NB4 (cell line): ENCODE results near the gene ATG4C.

Source experiments
- POLR2A ChIP-seq: IDR thresholded peaks from 2 replicates; pipeline ENCODE4 v1.6.1; 2011; ENCODE audit warnings: mild to moderate bottlenecking; ENCODE audit not compliant: insufficient read length; ENCODE audit errors: extremely low read depth
- TF ChIP-seq, protein P1 (sequence below): IDR thresholded peaks from one replicate; pipeline ENCODE4 v1.5.1; 2012; ENCODE audit warnings: low read depth, low read length

DNA sequence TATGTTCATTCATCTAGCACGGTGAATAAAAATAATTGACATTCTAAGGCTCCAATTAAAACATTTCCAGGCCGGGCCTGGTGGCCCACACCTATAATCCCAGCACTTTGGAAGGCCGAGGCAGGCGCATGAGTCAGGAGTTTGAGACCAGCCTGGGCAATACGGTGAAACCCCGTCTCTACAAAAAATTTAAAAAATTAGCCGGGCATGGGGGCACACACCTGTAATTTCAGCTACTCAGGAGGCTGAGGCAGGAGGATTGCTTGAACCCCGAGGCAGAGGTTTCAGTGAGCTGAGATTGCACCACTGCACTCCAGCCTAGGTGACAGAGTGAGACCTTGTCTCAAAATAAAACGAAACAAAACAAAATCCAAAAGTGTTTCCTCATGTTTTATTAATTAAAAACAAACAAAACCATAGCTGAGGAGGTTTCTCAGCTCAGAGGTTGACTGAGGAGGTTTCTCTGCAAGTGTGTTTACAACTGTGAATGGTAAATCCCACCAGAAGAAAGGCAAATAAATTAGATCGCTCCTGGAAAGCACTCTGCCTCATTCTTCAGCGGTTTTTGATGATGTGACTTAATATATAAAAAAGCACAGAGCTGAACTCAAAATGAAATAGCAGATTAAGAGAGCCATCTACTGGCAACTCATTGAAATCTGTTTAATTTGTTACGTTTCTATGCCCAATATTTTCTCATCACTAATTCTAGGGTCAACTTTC, 37.7 kb upstream of the ATG4C start:
- TF ChIP-seq, protein P1, sequence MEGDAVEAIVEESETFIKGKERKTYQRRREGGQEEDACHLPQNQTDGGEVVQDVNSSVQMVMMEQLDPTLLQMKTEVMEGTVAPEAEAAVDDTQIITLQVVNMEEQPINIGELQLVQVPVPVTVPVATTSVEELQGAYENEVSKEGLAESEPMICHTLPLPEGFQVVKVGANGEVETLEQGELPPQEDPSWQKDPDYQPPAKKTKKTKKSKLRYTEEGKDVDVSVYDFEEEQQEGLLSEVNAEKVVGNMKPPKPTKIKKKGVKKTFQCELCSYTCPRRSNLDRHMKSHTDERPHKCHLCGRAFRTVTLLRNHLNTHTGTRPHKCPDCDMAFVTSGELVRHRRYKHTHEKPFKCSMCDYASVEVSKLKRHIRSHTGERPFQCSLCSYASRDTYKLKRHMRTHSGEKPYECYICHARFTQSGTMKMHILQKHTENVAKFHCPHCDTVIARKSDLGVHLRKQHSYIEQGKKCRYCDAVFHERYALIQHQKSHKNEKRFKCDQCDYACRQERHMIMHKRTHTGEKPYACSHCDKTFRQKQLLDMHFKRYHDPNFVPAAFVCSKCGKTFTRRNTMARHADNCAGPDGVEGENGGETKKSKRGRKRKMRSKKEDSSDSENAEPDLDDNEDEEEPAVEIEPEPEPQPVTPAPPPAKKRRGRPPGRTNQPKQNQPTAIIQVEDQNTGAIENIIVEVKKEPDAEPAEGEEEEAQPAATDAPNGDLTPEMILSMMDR, result peak; percentile 14
- no peak for TF ChIP-seq POLR2A
